A549 (cell line): ENCODE measurements around the gene ACKR4. TPM values are rescaled to one million over a fixed set of nuclear protein-coding genes. Genes with fewer than 3 reads are reported as not detected.
A peak's percentile ranks its signal among the peaks of the same experiment; 100 is the strongest.

Experiments
- ATAC-seq, 2 experiments: fragments of 200-7000 bp in 1 of 2; fragments of >200 bp in 1 of 2; cut with Nextera tagmentation in 1 of 2; cut with Tn5 transposase in 1 of 2; 3 replicates each; pipeline versions ENCODE4 v1.8.0 to v1.9.1; 2018 to 2020; ENCODE audit warnings: mild to moderate bottlenecking in 1 of 2, moderate library complexity in 1 of 2
- CTCF ChIA-PET: fragments of 300-600 bp; sonication (Branson Sonifier 250); formaldehyde crosslinking; extraction: SDS; loops from one replicate; lab custom pipeline; 2021; ENCODE audit warnings: antibody characterized with exemption, inconsistent platforms; lab: Yijun Ruan, JAX
- POLR2A ChIA-PET: fragments of 350-600 bp; formaldehyde crosslinking; extraction: SDS; loops from one replicate; lab custom pipeline; 2021; ENCODE audit warnings: antibody characterized with exemption, inconsistent platforms; lab: Yijun Ruan, JAX
- DNase-seq, 2 experiments: peaks; one replicate each; pipeline versions ENCODE4 v3.0.0 to v3.0.0-alpha.2; 2011 to 2016; ENCODE audit warnings: low read depth in 1 of 2, low spot score in 1 of 2
- FAIRE-seq: peaks from 2 replicates; lab custom pipeline; 2011; peaks lifted over from hg19 to GRCh38; lab: Jason Lieb, UNC
- H3K27ac ChIP-seq, 2 experiments: fragments of >200 bp; sonication (Bioruptor Twin); formaldehyde crosslinking; 3 replicates each; pipeline ENCODE4 v1.5.1; 2016 to 2017
- H3K4me1 ChIP-seq: fragments of >200 bp; sonication (Bioruptor Twin); formaldehyde crosslinking; 3 replicates; pipeline ENCODE4 v1.6.1; 2016
- H3K4me2 ChIP-seq: fragments of >200 bp; sonication (Bioruptor Twin); formaldehyde crosslinking; 3 replicates; pipeline ENCODE4 v1.6.1; 2016
- H3K4me3 ChIP-seq: fragments of >200 bp; sonication (Bioruptor Twin); formaldehyde crosslinking; 3 replicates; pipeline ENCODE4 v1.5.1; 2016
- H3K9me3 ChIP-seq: fragments of >200 bp; sonication (Bioruptor Twin); formaldehyde crosslinking; 3 replicates; pipeline ENCODE4 v1.6.1; 2016
- BHLHE40 ChIP-seq: IDR thresholded peaks from 2 replicates; pipeline ENCODE4 v1.6.1; 2012; ENCODE audit warnings: low read depth, low read length, inconsistent platforms
- CHD4 ChIP-seq: fragments of 200-600 bp; sonication (generic); IDR thresholded peaks from 2 replicates; pipeline ENCODE4 v1.6.1; 2016; ENCODE audit warnings: antibody characterized with exemption, mild to moderate bottlenecking, borderline replicate concordance
- EHF ChIP-seq: fragments of 250-450 bp; sonication (Bioruptor Pico); IDR thresholded peaks from 2 replicates; pipeline ENCODE4 v1.5.0; 2020; ENCODE audit warnings: mild to moderate bottlenecking
- EHMT2 ChIP-seq: fragments of 200-600 bp; sonication (generic); IDR thresholded peaks from 2 replicates; pipeline ENCODE4 v1.6.1; 2016; ENCODE audit warnings: antibody characterized with exemption, low read depth, mild to moderate bottlenecking, moderate library complexity
- EP300 ChIP-seq, 2 experiments: fragments of >200 bp; sonication (Bioruptor Twin); formaldehyde crosslinking; IDR thresholded peaks; 2 replicates in 1 of 2; 3 replicates in 1 of 2; pipeline ENCODE4 v1.6.1; 2016 to 2017
- ESRRA ChIP-seq: fragments of 150-350 bp; IDR thresholded peaks from 2 replicates; pipeline ENCODE4 v1.6.1; 2014; ENCODE audit warnings: mild to moderate bottlenecking, low read length, borderline replicate concordance
- FOSB ChIP-seq: fragments of 250-450 bp; sonication (Bioruptor Pico); IDR thresholded peaks from 2 replicates; pipeline ENCODE4 v1.5.0; 2020; ENCODE audit warnings: mild to moderate bottlenecking, moderate library complexity
- FOXS1 ChIP-seq: fragments of 250-450 bp; sonication (Bioruptor Pico); IDR thresholded peaks from 2 replicates; pipeline ENCODE4 v1.5.0; 2020; ENCODE audit warnings: mild to moderate bottlenecking, moderate library complexity
- GATA3 ChIP-seq: IDR thresholded peaks from 2 replicates; pipeline ENCODE4 v1.6.1; 2012; ENCODE audit warnings: borderline replicate concordance
- HDAC2 ChIP-seq: fragments of 200-600 bp; sonication (generic); IDR thresholded peaks from 2 replicates; pipeline ENCODE4 v1.6.1; 2016
- HES2 ChIP-seq: fragments of >200 bp; sonication (Bioruptor Twin); formaldehyde crosslinking; IDR thresholded peaks from 2 replicates; pipeline ENCODE4 v1.6.1; 2016
- HEYL ChIP-seq: fragments of 250-450 bp; sonication (Bioruptor Pico); IDR thresholded peaks from 2 replicates; pipeline ENCODE4 v1.8.0; 2021; ENCODE audit warnings: mild to moderate bottlenecking, moderate library complexity
- HOXB13 ChIP-seq: fragments of 250-450 bp; sonication (Bioruptor Pico); IDR thresholded peaks from 2 replicates; pipeline ENCODE4 v1.5.0; 2020; ENCODE audit warnings: low read depth, mild to moderate bottlenecking, moderate library complexity
- JUN ChIP-seq, 2 experiments: fragments of >200 bp; sonication (Bioruptor Twin); formaldehyde crosslinking; IDR thresholded peaks; 2 replicates in 1 of 2; 3 replicates in 1 of 2; pipeline ENCODE4 v1.6.1; 2016 to 2017
- JUNB ChIP-seq: fragments of >200 bp; sonication (Bioruptor Twin); formaldehyde crosslinking; IDR thresholded peaks from 2 replicates; pipeline ENCODE4 v1.6.1; 2016
- KDM1A ChIP-seq: fragments of 200-600 bp; sonication (generic); IDR thresholded peaks from 2 replicates; pipeline ENCODE4 v1.6.1; 2016; ENCODE audit warnings: low read depth, mild to moderate bottlenecking
- KDM5A ChIP-seq: fragments of 200-600 bp; sonication (generic); IDR thresholded peaks from 2 replicates; pipeline ENCODE4 v1.6.1; 2016; ENCODE audit warnings: antibody characterized with exemption, mild to moderate bottlenecking
- MAFK ChIP-seq: fragments of 450-650 bp; IDR thresholded peaks from 2 replicates; pipeline ENCODE4 v1.6.1; 2014; ENCODE audit not compliant: partially characterized antibody
- MAZ ChIP-seq: fragments of 150-350 bp; IDR thresholded peaks from 2 replicates; pipeline ENCODE4 v1.6.1; 2014; ENCODE audit warnings: antibody characterized with exemption, low read depth, low read length, borderline replicate concordance
- NPAS2 ChIP-seq: fragments of 250-450 bp; sonication (Bioruptor Pico); IDR thresholded peaks from 2 replicates; pipeline ENCODE4 v1.8.0; 2022; ENCODE audit warnings: mild to moderate bottlenecking, moderate library complexity, borderline replicate concordance
- POLR2A ChIP-seq: IDR thresholded peaks from 2 replicates; pipeline ENCODE4 v1.6.1; 2012; ENCODE audit warnings: mild to moderate bottlenecking, low read length
- POLR2AphosphoS2 ChIP-seq: conservative IDR thresholded peaks from 2 replicates; pipeline ENCODE4 v1.6.1; 2012; ENCODE audit warnings: low read length, improper control_type of control experiment, inconsistent platforms
- RAD21 ChIP-seq, 2 experiments: fragments of >200 bp in 1 of 2; sonication (Bioruptor Twin) in 1 of 2; formaldehyde crosslinking in 1 of 2; IDR thresholded peaks in 1 of 2; conservative IDR thresholded peaks in 1 of 2; 2 replicates in 1 of 2; 3 replicates in 1 of 2; pipeline ENCODE4 v1.6.1; 2012 to 2018; ENCODE audit warnings: inconsistent platforms in 1 of 2
- RFX5 ChIP-seq: fragments of 450-650 bp; IDR thresholded peaks from 2 replicates; pipeline ENCODE4 v1.7.1; 2014; ENCODE audit warnings: antibody characterized with exemption, mild to moderate bottlenecking, moderate library complexity
- RNF2 ChIP-seq: fragments of 200-600 bp; sonication (generic); IDR thresholded peaks from 2 replicates; pipeline ENCODE4 v1.6.1; 2016; ENCODE audit warnings: low read depth, mild to moderate bottlenecking, antibody characterized with exemption, moderate library complexity, borderline replicate concordance
- SMC3 ChIP-seq: fragments of >200 bp; sonication (Bioruptor Twin); formaldehyde crosslinking; IDR thresholded peaks from 3 replicates; pipeline ENCODE4 v1.6.1; 2018; ENCODE audit warnings: inconsistent platforms
- USF2 ChIP-seq: fragments of 450-650 bp; IDR thresholded peaks from 2 replicates; pipeline ENCODE4 v1.6.1; 2014; ENCODE audit warnings: antibody characterized with exemption
- ZFP36 ChIP-seq: fragments of 450-650 bp; IDR thresholded peaks from 2 replicates; pipeline ENCODE4 v1.6.1; 2014; ENCODE audit warnings: borderline replicate concordance; ENCODE audit not compliant: partially characterized antibody
- ZSCAN20 ChIP-seq: fragments of 250-450 bp; sonication (Bioruptor Pico); IDR thresholded peaks from 2 replicates; pipeline ENCODE4 v1.8.0; 2022; ENCODE audit warnings: mild to moderate bottlenecking, moderate library complexity
- WGBS: methylation state at CpG from one replicate; pipeline ENCODE4 v1.1.6; 2017; ENCODE audit errors: missing lambda C conversion rate; 5-methylcytosine and 5-hydroxymethylcytosine counted together
- polyA plus RNA-seq, 4 experiments: library from polyadenylated mRNA; depleted of rRNA in 3 of 4; stranded (reverse); fragments of >200 nt; fragmentation: RNase III in 1 of 4; extraction: RNeasy Plus Mini Kit Qiagen cat#74134 plus additional on column Dnase treatment in 1 of 4; gene quantifications; 2 replicates in 3 of 4; 3 replicates in 1 of 4; pipeline ENCODE4 v1.2.3, GENCODE V29; 2011 to 2017
- TF ChIP-seq, protein P1 (sequence below): IDR thresholded peaks from 2 replicates; pipeline ENCODE4 v1.6.1; 2012; ENCODE audit warnings: low read depth, borderline replicate concordance

ACKR4 gene
- polyA plus RNA-seq, 2 of the 4 experiments (the other 2 are of a cell fraction): 0.04 to 0.08 TPM

GRCh38 chr3:132564070-132564465 is 33.0 kb upstream of the ACKR4 start:
- no peak for DNase-seq
- ATAC-seq: no peak
- no peak for TF ChIP-seq ZSCAN20 (CRISPR knock-in tag)
- no peak for TF ChIP-seq HOXB13 (CRISPR knock-in tag)
- no peak for TF ChIP-seq KDM1A
- no peak for TF ChIP-seq EHF (CRISPR knock-in tag)
- TF ChIP-seq ZFP36: no peak
- TF ChIP-seq EHMT2: no peak
- FAIRE-seq: no peak
- H3K9me3 ChIP-seq: no peaks in the 10 kb centered on the region
- H3K4me1 ChIP-seq: no peaks in the 10 kb centered on the region
- H3K27ac ChIP-seq: no peak overlapping the region
- H3K4me3 ChIP-seq: no peak overlapping the region
- H3K4me2 ChIP-seq: no peak overlapping the region
- WGBS: 77% methylated on average over 2 of the region's 2 CpGs
- POLR2A ChIA-PET: no interaction called here
- CTCF ChIA-PET: no interaction called here

- Histone ChIP-seq H3K4me3 (no peak overlapping the region), H3K9me3 (peaks cover 5% of the 10 kb centered on the region; the same call in 1 of the 3 replicates), H3K4me1 (no peaks in the 10 kb centered on the region), H3K4me2 (no peak overlapping the region), H3K27ac (no peak overlapping the region)
- DNase-seq: no peak
- WGBS: 60% methylated on average over 2 of the region's 2 CpGs
- no peak for FAIRE-seq
- POLR2A ChIA-PET: no interaction called here
- CTCF ChIA-PET: interaction anchor here (0.6 kb wide), 1 partner anchor 32 kb away, joined by 3 read pairs; no protein-coding TSS in a partner anchor
- ATAC-seq: no peak
- TF ChIP-seq POLR2A (no peak), POLR2AphosphoS2 (no peak), HES2 (no peak), HOXB13 (CRISPR knock-in tag) (no peak), RFX5 (no peak), NPAS2 (CRISPR knock-in tag) (no peak), FOXS1 (CRISPR knock-in tag) (no peak), JUN (IDR thresholded peaks at IDR 0.05) (no peak), HDAC2 (no peak), BHLHE40 (no peak), CHD4 (no peak), HEYL (CRISPR knock-in tag) (no peak), RNF2 (no peak), KDM5A (no peak)
These were observed 28.6 kb upstream of the ACKR4 start for GRCh38 chr3:132568422-132568821.

DNA sequence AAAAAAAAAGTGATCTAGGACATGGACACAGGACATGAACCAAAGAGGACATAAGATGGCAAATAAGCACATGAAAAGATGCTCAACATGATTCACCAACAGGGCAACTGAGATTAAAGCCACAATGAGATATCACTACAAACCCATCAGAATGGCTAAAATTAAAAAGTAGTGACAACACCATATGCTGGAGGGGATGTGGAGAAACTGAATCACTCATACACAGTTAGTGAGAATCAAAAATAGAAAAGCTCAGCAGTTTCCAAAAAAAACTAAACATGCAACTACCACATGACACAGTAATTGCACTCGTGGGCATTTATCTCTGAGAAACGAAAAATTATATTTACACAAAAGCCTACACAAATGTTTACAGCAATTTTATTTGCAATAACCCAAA is 27.9 kb upstream of the ACKR4 start:
- ATAC-seq (no peak), DNase-seq (no peak), FAIRE-seq (no peak)
- ChIA-PET CTCF (no interaction called here), POLR2A (no interaction called here)
- TF ChIP-seq, protein P1, sequence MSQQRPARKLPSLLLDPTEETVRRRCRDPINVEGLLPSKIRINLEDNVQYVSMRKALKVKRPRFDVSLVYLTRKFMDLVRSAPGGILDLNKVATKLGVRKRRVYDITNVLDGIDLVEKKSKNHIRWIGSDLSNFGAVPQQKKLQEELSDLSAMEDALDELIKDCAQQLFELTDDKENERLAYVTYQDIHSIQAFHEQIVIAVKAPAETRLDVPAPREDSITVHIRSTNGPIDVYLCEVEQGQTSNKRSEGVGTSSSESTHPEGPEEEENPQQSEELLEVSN: no peak
- peak; percentile 26 for TF ChIP-seq MAFK
- peaks cover 5% of the 10 kb centered on the region; the same call in 1 of the 3 replicates for H3K9me3 ChIP-seq
- no peak overlapping the region for H3K27ac ChIP-seq
- H3K4me2 ChIP-seq: no peak overlapping the region
- WGBS: 49% methylated on average over 2 of the region's 2 CpGs
- no peaks in the 10 kb centered on the region for H3K4me1 ChIP-seq
- no peak overlapping the region for H3K4me3 ChIP-seq

DNA sequence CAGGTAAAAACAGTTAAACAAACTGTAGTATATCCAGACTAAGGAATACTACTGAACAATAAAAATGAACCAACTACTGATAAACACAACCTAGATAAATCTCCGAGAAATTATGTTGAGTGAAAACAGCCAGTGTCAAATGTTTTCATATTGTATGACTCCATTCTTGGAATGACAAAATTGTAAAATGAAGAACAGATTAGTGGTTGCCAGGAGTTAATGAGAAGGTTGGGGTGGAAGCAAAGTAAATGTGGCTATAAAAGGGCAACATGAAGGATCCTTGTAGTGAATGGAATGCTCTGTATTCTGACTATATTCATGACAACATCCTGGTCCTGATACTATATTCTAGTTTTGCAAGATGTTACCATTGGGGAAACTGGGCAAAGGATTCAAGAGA is 27.5 kb upstream of the ACKR4 start:
- CTCF ChIA-PET: no interaction called here
- Histone ChIP-seq H3K27ac (no peak overlapping the region), H3K9me3 (peaks cover 5% of the 10 kb centered on the region; the same call in 1 of the 3 replicates), H3K4me2 (no peak overlapping the region), H3K4me3 (no peak overlapping the region), H3K4me1 (no peaks in the 10 kb centered on the region)
- FAIRE-seq (no peak), DNase-seq (no peak), ATAC-seq (no peak)
- POLR2A ChIA-PET: no interaction called here
- 87% methylated on average over 1 of the region's 1 CpG for WGBS
- no peak for TF ChIP-seq ESRRA
- no peak for TF ChIP-seq ZFP36
- TF ChIP-seq EHMT2: no peak
- no peak for TF ChIP-seq USF2
- TF ChIP-seq RAD21 (conservative IDR thresholded peaks at IDR 0.05 in 1 of 2, IDR thresholded peaks at IDR 0.05 in 1 of 2): no peak
- no peak for TF ChIP-seq JUNB
- TF ChIP-seq MAFK: no peak
- no peak for TF ChIP-seq HEYL (CRISPR knock-in tag)
- TF ChIP-seq FOSB (CRISPR knock-in tag): no peak
- no peak for TF ChIP-seq SMC3
- no peak for TF ChIP-seq ZSCAN20 (CRISPR knock-in tag)
- no peak for TF ChIP-seq GATA3
- no peak for TF ChIP-seq EP300 (IDR thresholded peaks at IDR 0.05)
- no peak for TF ChIP-seq POLR2A
- no peak for TF ChIP-seq MAZ
